ENCODE results near the gene EIF4A3.

Gene EIF4A3

GRCh38 chr17:80147035-80147822 is at the start of gene EIF4A3:
TSS of gene EIF4A3 (minus strand) at chr17:80147128. CDS start at chr17:80146961, 167 bp downstream.
- peak; percentile 97 for DNase-seq

- no peak for DNase-seq
Observed at GRCh38 chr17:80196652-80197051, 49.7 kb upstream of the EIF4A3 start.

GRCh38 chr17:80195671-80196529 is 49.0 kb upstream of the EIF4A3 start:
- no peak for DNase-seq

GRCh38 chr17:80195141-80195540 is 48.2 kb upstream of the EIF4A3 start:
- no peak for DNase-seq

GRCh38 chr17:80191865-80192661 is 45.1 kb upstream of the EIF4A3 start:
- DNase-seq = peak; percentile 22

GRCh38 chr17:80191192-80191591 is 44.3 kb upstream of the EIF4A3 start:
- no peak for DNase-seq

GRCh38 chr17:80190716-80191115 is 43.8 kb upstream of the EIF4A3 start:
- no peak for DNase-seq

GRCh38 chr17:80189611-80190010 is 42.7 kb upstream of the EIF4A3 start:
- DNase-seq = no peak

- DNase-seq = no peak
Observed at GRCh38 chr17:80187515-80187941, 40.6 kb upstream of the EIF4A3 start.

GRCh38 chr17:80187090-80187489 is 40.2 kb upstream of the EIF4A3 start:
- no peak for DNase-seq

- no peak for DNase-seq
Observed at GRCh38 chr17:80185968-80186367, 39.0 kb upstream of the EIF4A3 start.

- no peak for DNase-seq
Observed at GRCh38 chr17:80184423-80184714, 37.4 kb upstream of the EIF4A3 start.

GRCh38 chr17:80183581-80184422 is 36.9 kb upstream of the EIF4A3 start:
- DNase-seq = no peak

- no peak for DNase-seq
Observed at GRCh38 chr17:80182845-80183223, 35.9 kb upstream of the EIF4A3 start.

GRCh38 chr17:80182118-80182844 is 35.4 kb upstream of the EIF4A3 start:
- no peak for DNase-seq

GRCh38 chr17:80181431-80181830 is 34.5 kb upstream of the EIF4A3 start:
- DNase-seq = no peak

- DNase-seq = no peak
Observed at GRCh38 chr17:80180192-80180591, 33.3 kb upstream of the EIF4A3 start.

GRCh38 chr17:80177986-80178595 is 31.2 kb upstream of the EIF4A3 start:
- DNase-seq = no peak

GRCh38 chr17:80176757-80177156 is 29.8 kb upstream of the EIF4A3 start:
- DNase-seq = no peak

- no peak for DNase-seq
Observed at GRCh38 chr17:80173916-80174315, 27.0 kb upstream of the EIF4A3 start.

GRCh38 chr17:80173126-80173525 is 26.2 kb upstream of the EIF4A3 start:
- DNase-seq = no peak

All from NCI-H1694 (cell line).